K562 (cell line): ENCODE results near the gene BSN. TPM values are rescaled to one million over a fixed set of nuclear protein-coding genes. Genes with fewer than 3 reads are reported as not detected.

ENCODE experiments used
- ATAC-seq: fragments of 200-7000 bp; cut with Tn5 transposase; 3 replicates; pipeline ENCODE4 v1.9.1; 2020; ENCODE audit warnings: moderate library complexity
- BruUV-seq: library from RNA; stranded (reverse); fragments of 400-500 nt; replicated peaks from 2 replicates; lab custom pipeline; 2021; lab: Mats Ljungman, UMichigan
- CTCF ChIA-PET: fragments of 300-600 bp; formaldehyde crosslinking; extraction: SDS; loops from one replicate; lab custom pipeline; 2021; ENCODE audit warnings: low intra/inter-chr PET ratio; lab: Yijun Ruan, JAX
- POLR2A ChIA-PET: fragments of 300-600, 350-650 bp; sonication (Branson Sonifier 250); formaldehyde crosslinking; extraction: SDS; loops from one replicate; lab custom pipeline; 2021; ENCODE audit warnings: antibody characterized with exemption, inconsistent platforms; lab: Yijun Ruan, JAX
- DNase-seq, 4 experiments: peaks; one replicate each; pipeline versions ENCODE4 v3.0.0 to v3.0.0-alpha.2; 2011 to 2018; ENCODE audit warnings: low spot score in 3 of 4, mixed read lengths in 3 of 4; ENCODE audit errors: extremely low read depth in 1 of 4
- FAIRE-seq: peaks from 2 replicates; lab custom pipeline; 2011; peaks lifted over from hg19 to GRCh38; lab: Jason Lieb, UNC
- H2AFZ ChIP-seq: 2 replicates; pipeline ENCODE4 v1.6.0; 2011; ENCODE audit warnings: low read depth, low read length, control low read depth, inconsistent platforms
- H3K27ac ChIP-seq: fragments of 200-600 bp; 3 replicates; pipeline ENCODE4 v1.8.0; 2011; ENCODE audit warnings: low read depth, mild to moderate bottlenecking, control low read depth, inconsistent platforms, low read length, moderate library complexity, mixed read lengths; ENCODE audit errors: extremely low read depth
- H3K27me3 ChIP-seq, 2 experiments: fragments of 300-600 bp in 1 of 2; 2 replicates in 1 of 2; 3 replicates in 1 of 2; pipeline versions ENCODE4 v1.6.0 to v1.8.0; 2011; ENCODE audit warnings: inconsistent platforms in 2 of 2, low read length in 2 of 2, mild to moderate bottlenecking in 1 of 2, mixed read lengths in 1 of 2, moderate library complexity in 1 of 2; ENCODE audit not compliant: control insufficient read depth in 2 of 2, insufficient read depth in 2 of 2
- H3K36me3 ChIP-seq: fragments of 300-600 bp; 3 replicates; pipeline ENCODE4 v1.8.0; 2011; ENCODE audit warnings: mild to moderate bottlenecking, low read length, inconsistent platforms; ENCODE audit not compliant: control insufficient read depth, insufficient read depth
- H3K4me1 ChIP-seq, 2 experiments: fragments of 200-600 bp in 1 of 2; replicated peaks in 1 of 2; 2 replicates in 1 of 2; 3 replicates in 1 of 2; pipeline versions ENCODE4 v1.5.1 to v1.8.0; 2011; ENCODE audit warnings: inconsistent platforms in 2 of 2, low read length in 2 of 2, mild to moderate bottlenecking in 1 of 2, mixed read lengths in 1 of 2, moderate library complexity in 1 of 2; ENCODE audit not compliant: control insufficient read depth in 2 of 2, insufficient read depth in 2 of 2
- H3K4me2 ChIP-seq: 2 replicates; pipeline ENCODE4 v1.6.1; 2011; ENCODE audit warnings: low read length, control low read depth, inconsistent platforms, mixed read lengths; ENCODE audit not compliant: insufficient read depth
- H3K4me3 ChIP-seq: fragments of 200-600 bp; sonication (generic), shearing (Covaris generic); 2 replicates; pipeline ENCODE4 v1.5.1; 2016; ENCODE audit warnings: control low read depth, inconsistent platforms
- H3K79me2 ChIP-seq: fragments of 200-600 bp; 3 replicates; pipeline ENCODE4 v1.8.0; 2011; ENCODE audit warnings: low read length, inconsistent platforms; ENCODE audit not compliant: control insufficient read depth, insufficient read depth
- H3K9ac ChIP-seq, 2 experiments: 2 replicates each; pipeline versions ENCODE4 v1.6.0 to v1.6.1; 2011; ENCODE audit warnings: low read depth in 2 of 2, low read length in 2 of 2, control low read depth in 1 of 2, inconsistent platforms in 1 of 2, mild to moderate bottlenecking in 1 of 2, mixed read lengths in 1 of 2; ENCODE audit not compliant: insufficient read depth in 1 of 2
- H3K9me1 ChIP-seq: one replicate; pipeline ENCODE4 v1.6.0; 2011; ENCODE audit warnings: inconsistent platforms, mild to moderate bottlenecking, low read length, moderate library complexity; ENCODE audit not compliant: control insufficient read depth, insufficient read depth
- H3K9me3 ChIP-seq: replicated peaks from 2 replicates; pipeline ENCODE4 v1.5.1; 2011; ENCODE audit warnings: low read depth, low read length, inconsistent platforms; ENCODE audit not compliant: control insufficient read depth, insufficient read depth
- H4K20me1 ChIP-seq: replicated peaks from 2 replicates; pipeline ENCODE4 v1.6.1; 2011; ENCODE audit warnings: low read length, inconsistent platforms, mixed read lengths; ENCODE audit not compliant: control insufficient read depth, insufficient read depth
- DPF2 ChIP-seq: fragments of 450-650 bp; IDR thresholded peaks from 2 replicates; pipeline ENCODE4 v1.6.1; 2016
- EGR1 ChIP-seq: fragments of 450-650 bp; conservative IDR thresholded peaks from 2 replicates; pipeline ENCODE4 v1.6.1; 2017; ENCODE audit warnings: mild to moderate bottlenecking
- POLR2A ChIP-seq: fragments of 450-650 bp; conservative IDR thresholded peaks from 2 replicates; pipeline ENCODE4 v1.6.1; 2016
- ZNF764 ChIP-seq: fragments of 250-450 bp; sonication (Bioruptor Pico); IDR thresholded peaks from 2 replicates; pipeline ENCODE4 v1.4.0; 2020; ENCODE audit warnings: low read depth, mild to moderate bottlenecking, moderate library complexity
- WGBS: fragments of 100-300 bp; shearing (Covaris generic); methylation state at CpG from one replicate; pipeline ENCODE4 v1.1.6; 2016; ENCODE audit warnings: low coverage, mixed read lengths; ENCODE audit not compliant: insufficient coverage; ENCODE audit errors: missing lambda C conversion rate; 5-methylcytosine and 5-hydroxymethylcytosine counted together
- in situ Hi-C: fragments of 300-500 bp; cut with MboI; formaldehyde crosslinking; loops from 4 replicates; pipeline ENCODE4 v1.15.0; 2018; ENCODE audit warnings: inconsistent platforms, mixed read lengths
- intact Hi-C: fragments of 100-400 bp; cut with micrococcal nuclease; formaldehyde crosslinking; loops from 2 replicates; pipeline ENCODE4 v1.14.2; 2022
- polyA plus RNA-seq, 8 experiments: library from polyadenylated mRNA; depleted of rRNA in 4 of 8; stranded (reverse) in 5 of 8; unstranded in 3 of 8; fragments of >200 nt; fragmentation: Nextera tagmentation in 2 of 8; fragmentation: Illumina TruSeq in 1 of 8; extraction: Ambion mirVana in 2 of 8; extraction: Trizol in 1 of 8; gene quantifications; 2 replicates each; pipeline versions ENCODE4 v1.2.1 to v1.2.3, GENCODE V29; 2011 to 2014; ENCODE audit warnings: inconsistent platforms in 1 of 8, missing spikeins in 1 of 8
- total RNA-seq, 7 experiments: library from RNA; depleted of rRNA in 6 of 7; stranded (reverse); fragments of >200 nt in 6 of 7; fragmentation: Illumina TruSeq in 2 of 7; extraction: Trizol in 2 of 7; gene quantifications; 2 replicates each; pipeline versions ENCODE4 v1.2.1 to v1.2.3, GENCODE V29; 2011 to 2021; ENCODE audit warnings: low replicate concordance in 1 of 7
- TF ChIP-seq, protein P1 (sequence below): fragments of 450-650 bp; IDR thresholded peaks from 2 replicates; pipeline ENCODE4 v1.6.1; 2014; ENCODE audit warnings: low read depth, mild to moderate bottlenecking, moderate library complexity, borderline replicate concordance
- TF ChIP-seq, protein P2 (sequence below): fragments of 450-650 bp; formaldehyde crosslinking; IDR thresholded peaks from 2 replicates; pipeline ENCODE4 v1.4.0; 2022; ENCODE audit warnings: mild to moderate bottlenecking, moderate library complexity

BSN gene
- total and polyA plus RNA-seq, 9 of the 15 experiments (the other 6 are each of a cell fraction or from before 2014, with no cell fraction given) = 0.03 to 1.5 (median 0.29) TPM

DNA sequence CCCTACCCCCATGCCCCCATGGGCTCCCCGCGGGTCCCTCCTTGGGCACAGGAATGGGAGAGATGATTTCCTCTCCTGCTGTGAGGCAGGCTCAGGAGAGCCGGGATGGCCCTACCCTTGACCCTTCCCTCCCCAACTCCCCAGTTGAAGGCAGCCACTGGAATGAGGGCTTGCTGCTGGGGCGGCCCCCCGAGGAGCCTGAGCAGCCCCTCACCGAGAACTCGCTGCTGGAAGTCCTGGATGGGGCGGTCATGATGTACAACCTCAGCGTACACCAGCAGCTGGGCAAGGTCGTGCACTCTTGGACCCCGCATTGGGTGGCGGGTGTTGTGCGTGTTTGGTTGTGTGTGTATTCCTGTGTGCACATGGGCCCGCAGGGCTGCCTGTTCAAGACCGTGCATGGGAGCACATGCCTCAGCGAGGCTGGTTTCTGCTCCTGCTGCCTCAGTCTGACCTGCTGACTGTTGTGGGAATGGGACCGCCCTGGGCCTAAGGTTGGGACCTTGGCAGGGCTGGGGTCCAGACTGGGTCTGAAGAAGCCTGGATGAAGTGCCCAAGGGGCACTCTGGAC is 151.2 kb downstream of the BSN start (continued):
- TF ChIP-seq ZNF764 = no peak

DNA sequence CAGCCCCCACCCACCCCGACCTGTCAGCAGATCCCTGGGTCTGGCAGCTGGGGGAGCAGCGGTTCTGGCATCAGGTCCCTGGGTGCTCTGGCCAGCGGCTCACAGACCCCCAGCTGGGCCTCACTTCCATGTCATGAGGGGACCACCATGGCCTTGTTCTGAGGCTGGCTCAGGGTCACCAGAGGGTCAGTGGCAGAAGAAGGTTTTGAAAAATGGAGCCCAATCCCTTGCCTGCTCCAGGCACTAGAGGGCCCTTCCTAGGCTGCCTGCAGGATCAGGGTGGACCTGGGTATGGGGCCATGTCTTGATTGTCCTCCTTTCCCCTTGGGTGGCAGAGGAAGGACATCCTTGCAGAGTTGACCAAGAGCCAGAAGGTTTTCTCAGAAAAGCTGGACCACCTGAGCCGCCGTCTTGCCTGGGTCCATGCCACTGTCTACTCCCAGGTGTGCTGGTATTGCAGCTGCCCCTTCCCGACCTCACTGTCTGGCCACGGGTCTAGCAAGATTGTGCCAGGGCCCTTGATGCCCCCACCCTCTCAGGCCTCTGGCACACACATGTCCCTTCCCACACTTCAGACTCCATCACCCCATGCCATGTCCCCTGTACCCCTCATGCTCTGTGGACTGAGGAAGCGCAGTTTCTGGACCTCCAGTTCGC is 152.3 kb downstream of the BSN start:
- Histone ChIP-seq H4K20me1 (no peaks in the 10 kb centered on the region), H2AFZ (no peak overlapping the region), H3K79me2 (no peaks in the 10 kb centered on the region), H3K9me3 (no peaks in the 10 kb centered on the region), H3K4me1 (peaks cover 0 to 6% of the 10 kb centered on the region in 2 experiments; a peak in 2 of 5 replicates), H3K27me3 (no peaks in the 10 kb centered on the region), H3K9ac (no peak overlapping the region), H3K4me2 (no peak overlapping the region), H3K27ac (no peak overlapping the region), H3K36me3 (peaks cover 54% of the 10 kb centered on the region; the same call in 2 of the 3 replicates), H3K4me3 (no peak overlapping the region), H3K9me1 (no peaks in the 10 kb centered on the region)
- no peak for ATAC-seq
- TF ChIP-seq, protein P1, sequence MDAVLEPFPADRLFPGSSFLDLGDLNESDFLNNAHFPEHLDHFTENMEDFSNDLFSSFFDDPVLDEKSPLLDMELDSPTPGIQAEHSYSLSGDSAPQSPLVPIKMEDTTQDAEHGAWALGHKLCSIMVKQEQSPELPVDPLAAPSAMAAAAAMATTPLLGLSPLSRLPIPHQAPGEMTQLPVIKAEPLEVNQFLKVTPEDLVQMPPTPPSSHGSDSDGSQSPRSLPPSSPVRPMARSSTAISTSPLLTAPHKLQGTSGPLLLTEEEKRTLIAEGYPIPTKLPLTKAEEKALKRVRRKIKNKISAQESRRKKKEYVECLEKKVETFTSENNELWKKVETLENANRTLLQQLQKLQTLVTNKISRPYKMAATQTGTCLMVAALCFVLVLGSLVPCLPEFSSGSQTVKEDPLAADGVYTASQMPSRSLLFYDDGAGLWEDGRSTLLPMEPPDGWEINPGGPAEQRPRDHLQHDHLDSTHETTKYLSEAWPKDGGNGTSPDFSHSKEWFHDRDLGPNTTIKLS = no peak
- TF ChIP-seq EGR1 = no peak
- TF ChIP-seq, protein P2, sequence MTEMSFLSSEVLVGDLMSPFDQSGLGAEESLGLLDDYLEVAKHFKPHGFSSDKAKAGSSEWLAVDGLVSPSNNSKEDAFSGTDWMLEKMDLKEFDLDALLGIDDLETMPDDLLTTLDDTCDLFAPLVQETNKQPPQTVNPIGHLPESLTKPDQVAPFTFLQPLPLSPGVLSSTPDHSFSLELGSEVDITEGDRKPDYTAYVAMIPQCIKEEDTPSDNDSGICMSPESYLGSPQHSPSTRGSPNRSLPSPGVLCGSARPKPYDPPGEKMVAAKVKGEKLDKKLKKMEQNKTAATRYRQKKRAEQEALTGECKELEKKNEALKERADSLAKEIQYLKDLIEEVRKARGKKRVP (CRISPR knock-in tag) = no peak
- 0 out of 2 replicates have a peak, but pooled peaks have one; percentile 13 for TF ChIP-seq POLR2A
- TF ChIP-seq DPF2 = no peak
- DNase-seq = no peak
- in situ Hi-C loops = no loop called here
- CTCF ChIA-PET = no interaction called here
- FAIRE-seq = no peak
- WGBS = 83% methylated on average over 5 of the region's 9 CpGs
- POLR2A ChIA-PET = no interaction called here
- BruUV-seq = no TSS peak
- intact Hi-C loops = no loop called here
